DND-41 (cell line): ENCODE measurements around the gene BLMH.

Source experiments
- ATAC-seq: fragments of 200-7000 bp; cut with Tn5 transposase; 3 replicates; pipeline ENCODE4 v1.9.1; 2021; ENCODE audit warnings: low read depth; ENCODE audit not compliant: insufficient read depth
- DNase-seq: peaks from one replicate; pipeline ENCODE4 v3.0.0-alpha.2; 2020
- H2AFZ ChIP-seq: 2 replicates; pipeline ENCODE4 v1.6.0; 2012; ENCODE audit warnings: low read depth, low read length
- H3K27ac ChIP-seq: 2 replicates; pipeline ENCODE4 v1.5.1; 2012; ENCODE audit warnings: low read length, inconsistent platforms
- H3K27me3 ChIP-seq: fragments of 200-600 bp; sonication (generic); 2 replicates; pipeline ENCODE4 v1.6.0; 2012; ENCODE audit warnings: low read length, mild to moderate bottlenecking, inconsistent platforms; ENCODE audit not compliant: insufficient read depth, poor library complexity
- H3K36me3 ChIP-seq: 2 replicates; pipeline ENCODE4 v1.5.1; 2012; ENCODE audit warnings: low read length, inconsistent platforms; ENCODE audit not compliant: insufficient read depth
- H3K4me1 ChIP-seq: 2 replicates; pipeline ENCODE4 v1.5.1; 2012; ENCODE audit warnings: mild to moderate bottlenecking, low read length; ENCODE audit not compliant: insufficient read depth
- H3K4me2 ChIP-seq: 2 replicates; pipeline ENCODE4 v1.6.0; 2012; ENCODE audit warnings: mild to moderate bottlenecking, moderate library complexity, low read length, inconsistent platforms; ENCODE audit not compliant: insufficient read depth
- H3K4me3 ChIP-seq, 2 experiments: fragments of 200-600 bp in 1 of 2; shearing (Covaris generic) in 1 of 2; 2 replicates each; pipeline ENCODE4 v1.5.1; 2012 to 2016; ENCODE audit warnings: inconsistent platforms in 2 of 2, low read length in 2 of 2, mild to moderate bottlenecking in 2 of 2, low read depth in 1 of 2, moderate library complexity in 1 of 2
- H3K79me2 ChIP-seq: 2 replicates; pipeline ENCODE4 v1.6.0; 2012; ENCODE audit warnings: low read length, inconsistent platforms; ENCODE audit not compliant: insufficient read depth
- H3K9ac ChIP-seq: 2 replicates; pipeline ENCODE4 v1.6.0; 2012; ENCODE audit warnings: low read depth, mild to moderate bottlenecking, inconsistent platforms, low read length, moderate library complexity
- H3K9me3 ChIP-seq: 2 replicates; pipeline ENCODE4 v1.5.1; 2012; ENCODE audit warnings: low read length, moderate library complexity, mild to moderate bottlenecking, inconsistent platforms; ENCODE audit not compliant: insufficient read depth, severe bottlenecking
- H4K20me1 ChIP-seq: 2 replicates; pipeline ENCODE4 v1.6.0; 2012; ENCODE audit warnings: low read length; ENCODE audit not compliant: insufficient read depth
- EZH2 ChIP-seq: IDR thresholded peaks from 3 replicates; pipeline ENCODE4 v1.6.1; 2012; ENCODE audit warnings: borderline replicate concordance, low read depth, mild to moderate bottlenecking, moderate library complexity, low read length, inconsistent platforms; ENCODE audit not compliant: severe bottlenecking
- TF ChIP-seq, protein P1 (sequence below): IDR thresholded peaks from 2 replicates; pipeline ENCODE4 v1.5.1; 2012; ENCODE audit warnings: borderline replicate concordance, low read length, moderate library complexity, mild to moderate bottlenecking; ENCODE audit not compliant: poor library complexity, severe bottlenecking; ENCODE audit errors: extremely low read depth

Gene BLMH

DNA sequence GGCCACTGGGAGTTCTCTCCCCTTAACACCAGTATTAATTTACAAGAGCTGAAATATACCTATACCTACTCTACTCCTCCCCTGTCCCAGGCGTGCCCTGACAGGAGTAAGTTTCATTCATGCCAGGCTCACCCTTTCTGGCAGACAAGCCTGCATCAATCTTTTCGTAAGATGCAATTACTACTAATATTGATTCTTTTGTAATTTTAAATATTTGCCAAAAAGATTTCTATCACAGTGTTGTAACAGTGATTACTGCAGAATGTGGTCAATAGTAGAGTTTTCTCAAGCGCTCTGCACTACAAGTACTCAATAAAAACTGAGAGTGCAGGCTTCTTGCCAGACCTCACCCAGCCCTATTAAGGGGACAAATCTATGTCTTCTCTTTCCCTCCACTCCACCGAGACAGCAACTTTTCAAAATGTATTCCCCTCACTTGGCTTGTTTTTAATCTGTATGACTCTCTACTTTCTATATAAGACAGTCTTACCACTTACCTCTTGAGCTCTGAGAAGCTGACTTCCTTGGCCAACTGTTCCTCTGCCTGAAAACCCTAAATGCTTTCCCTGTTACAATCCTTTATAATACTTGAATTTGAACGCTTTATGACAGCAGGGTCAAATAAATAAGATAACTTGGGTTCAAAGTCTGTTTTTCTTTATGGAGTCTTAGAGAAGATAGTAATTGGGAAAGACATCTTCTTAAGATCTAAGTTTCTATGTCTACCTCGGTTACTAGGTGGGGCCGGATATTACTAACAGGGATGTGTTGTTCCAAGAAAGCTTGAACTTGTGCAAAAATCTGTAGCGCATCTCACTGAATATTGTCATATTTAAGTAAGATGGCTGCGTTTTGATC is 42.0 kb upstream of the BLMH start, which contains the start of gene TMIGD1:
TMIGD1 (minus strand) TSS at position 555 of the 858 bp plus-strand sequence. CDS start 1,924 bp downstream, outside the sequence.
- TF ChIP-seq, protein P1, sequence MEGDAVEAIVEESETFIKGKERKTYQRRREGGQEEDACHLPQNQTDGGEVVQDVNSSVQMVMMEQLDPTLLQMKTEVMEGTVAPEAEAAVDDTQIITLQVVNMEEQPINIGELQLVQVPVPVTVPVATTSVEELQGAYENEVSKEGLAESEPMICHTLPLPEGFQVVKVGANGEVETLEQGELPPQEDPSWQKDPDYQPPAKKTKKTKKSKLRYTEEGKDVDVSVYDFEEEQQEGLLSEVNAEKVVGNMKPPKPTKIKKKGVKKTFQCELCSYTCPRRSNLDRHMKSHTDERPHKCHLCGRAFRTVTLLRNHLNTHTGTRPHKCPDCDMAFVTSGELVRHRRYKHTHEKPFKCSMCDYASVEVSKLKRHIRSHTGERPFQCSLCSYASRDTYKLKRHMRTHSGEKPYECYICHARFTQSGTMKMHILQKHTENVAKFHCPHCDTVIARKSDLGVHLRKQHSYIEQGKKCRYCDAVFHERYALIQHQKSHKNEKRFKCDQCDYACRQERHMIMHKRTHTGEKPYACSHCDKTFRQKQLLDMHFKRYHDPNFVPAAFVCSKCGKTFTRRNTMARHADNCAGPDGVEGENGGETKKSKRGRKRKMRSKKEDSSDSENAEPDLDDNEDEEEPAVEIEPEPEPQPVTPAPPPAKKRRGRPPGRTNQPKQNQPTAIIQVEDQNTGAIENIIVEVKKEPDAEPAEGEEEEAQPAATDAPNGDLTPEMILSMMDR, result no peak
- TF ChIP-seq EZH2, result no peak
- no peaks in the 10 kb centered on the region for H3K36me3 ChIP-seq
- H4K20me1 ChIP-seq, result no peaks in the 10 kb centered on the region
- no peaks in the 10 kb centered on the region for H3K27me3 ChIP-seq
- no peak within 1 kb of the TSS for H3K9ac ChIP-seq
- ATAC-seq, result no peak
- H3K4me2 ChIP-seq, result no peak within 1 kb of the TSS
- no peak for DNase-seq
- no peaks in the 10 kb centered on the region for H3K9me3 ChIP-seq
- no peak within 1 kb of the TSS for H2AFZ ChIP-seq
- peaks cover 25% of the 10 kb centered on the region for H3K4me1 ChIP-seq
- H3K79me2 ChIP-seq, result no peaks in the 10 kb centered on the region
- no peak within 1 kb of the TSS for H3K4me3 ChIP-seq
- H3K27ac ChIP-seq, result no peak within 1 kb of the TSS

- peak; percentile 59 for DNase-seq
- Histone ChIP-seq H3K4me1 (peaks cover 25% of the 10 kb centered on the region), H2AFZ (no peak overlapping the region), H4K20me1 (no peaks in the 10 kb centered on the region), H3K27ac (peak overlapping the region; percentile 45), H3K4me3 (0 out of 4 replicates have a peak overlapping the region, but pooled peaks of 1 of the 2 experiments have one; percentile 3), H3K9me3 (no peaks in the 10 kb centered on the region), H3K79me2 (no peaks in the 10 kb centered on the region), H3K36me3 (no peaks in the 10 kb centered on the region), H3K27me3 (no peaks in the 10 kb centered on the region), H3K9ac (no peak overlapping the region), H3K4me2 (peak overlapping the region; percentile 47)
- ATAC-seq, result peak; percentile 88
- TF ChIP-seq, protein P1, result no peak
- TF ChIP-seq EZH2, result no peak
Observed at GRCh38 chr17:30332057-30332542, 40.4 kb upstream of the BLMH start.

DNA sequence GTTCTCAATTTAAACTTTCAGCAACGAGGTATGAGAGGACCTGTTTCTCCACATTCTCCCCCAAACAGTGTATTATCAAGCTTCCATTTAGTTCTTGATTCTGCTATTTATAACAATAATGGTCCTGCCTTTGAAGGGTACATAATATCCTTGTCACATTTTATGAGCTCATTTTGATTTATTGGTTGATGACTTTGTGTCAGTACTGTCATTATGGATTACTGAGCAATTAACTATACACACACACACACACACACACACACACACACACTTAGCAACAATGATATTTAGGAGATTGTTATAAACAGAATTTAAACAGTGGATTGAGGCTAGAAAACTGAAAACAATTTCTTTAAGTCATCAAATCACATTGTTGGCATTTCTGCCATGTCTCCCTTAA is 35.1 kb upstream of the BLMH start:
- Histone ChIP-seq H3K36me3 (no peaks in the 10 kb centered on the region), H3K9ac (no peak overlapping the region), H3K27me3 (peaks cover 3% of the 10 kb centered on the region), H3K4me3 (no peak overlapping the region), H3K4me1 (peaks cover 33% of the 10 kb centered on the region), H3K4me2 (no peak overlapping the region), H3K9me3 (no peaks in the 10 kb centered on the region), H3K79me2 (no peaks in the 10 kb centered on the region), H3K27ac (no peak overlapping the region), H2AFZ (no peak overlapping the region), H4K20me1 (no peaks in the 10 kb centered on the region)
- TF ChIP-seq, protein P1, result no peak
- no peak for TF ChIP-seq EZH2
- no peak for DNase-seq
- ATAC-seq, result no peak
